ENCODE results near the gene BID. TPM values are rescaled to one million over a fixed set of nuclear protein-coding genes. Genes with fewer than 3 reads are reported as not detected.

Gene BID
- total and polyA plus RNA-seq, 2 donors from 2014 or later, result 10.6 to 12.5 TPM

DNA sequence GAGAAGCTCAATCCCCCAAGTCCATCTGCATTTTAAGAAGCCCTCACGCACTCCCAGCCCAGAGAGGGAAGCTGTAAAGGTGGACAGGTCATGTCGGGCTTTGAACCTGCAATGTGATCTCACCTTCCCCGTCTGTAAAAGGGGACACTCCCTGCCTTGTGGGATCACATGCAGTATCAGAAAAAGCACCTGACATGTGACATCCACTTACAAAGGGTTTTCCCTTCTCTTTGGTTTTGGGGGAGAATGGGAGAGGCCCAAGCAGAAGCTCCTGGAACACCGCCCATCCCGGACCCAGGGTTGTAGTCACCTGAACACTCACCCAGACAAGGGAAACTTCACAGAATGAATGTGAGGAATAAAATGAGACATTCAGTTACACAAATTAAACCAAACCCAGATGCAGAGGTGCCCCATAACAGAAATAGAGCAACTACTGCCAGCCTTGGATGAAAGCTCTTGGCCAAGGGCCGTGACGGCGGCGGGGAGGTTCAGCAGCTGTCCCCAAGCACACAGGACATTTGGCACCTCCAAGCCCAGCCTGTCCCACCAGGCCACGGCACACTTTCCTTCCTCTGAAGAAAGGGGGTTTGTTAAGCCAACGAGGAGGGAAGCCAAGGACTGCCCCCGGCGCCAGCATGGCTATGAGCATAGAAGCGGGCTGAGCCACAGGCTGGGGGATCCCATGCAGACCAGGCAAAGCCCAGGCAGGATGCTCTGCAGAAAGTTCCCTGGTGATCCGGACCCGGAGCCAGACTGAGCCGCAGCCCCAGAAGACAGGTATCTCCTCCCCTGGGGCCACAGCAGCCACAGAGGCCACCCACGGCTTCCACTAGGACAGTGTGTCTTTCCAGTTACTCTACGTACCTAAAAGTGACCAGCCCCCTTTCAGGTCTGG, 3.8 kb downstream of the BID start:
- Histone ChIP-seq H3K9me3 (ENCODE audit: control insufficient read depth in 2 of 3, insufficient read depth in 1 of 3, low read length in 3 of 3) (no peaks in the 10 kb centered on the region), H3K27me3 (ENCODE audit: control insufficient read depth, insufficient read depth, low read length) (no peaks in the 10 kb centered on the region), H3K4me1 (ENCODE audit: control insufficient read depth in 2 of 3, insufficient read depth in 2 of 3, low read depth in 1 of 3, low read length in 3 of 3) (peaks cover 0 to 7% (median 0%) of the 10 kb centered on the region in 3 donors), H3K4me3 (ENCODE audit: low read length in 3 of 3) (no peak overlapping the region), H3K27ac (ENCODE audit: low read depth in 2 of 2, low read length in 2 of 2) (no peak overlapping the region), H3K36me3 (ENCODE audit: control insufficient read depth in 2 of 3, insufficient read depth in 3 of 3, low read length in 3 of 3) (no peaks in the 10 kb centered on the region), H3K9ac (ENCODE audit: low read length in 3 of 3) (no peak overlapping the region)
- TF ChIP-seq, protein P1, sequence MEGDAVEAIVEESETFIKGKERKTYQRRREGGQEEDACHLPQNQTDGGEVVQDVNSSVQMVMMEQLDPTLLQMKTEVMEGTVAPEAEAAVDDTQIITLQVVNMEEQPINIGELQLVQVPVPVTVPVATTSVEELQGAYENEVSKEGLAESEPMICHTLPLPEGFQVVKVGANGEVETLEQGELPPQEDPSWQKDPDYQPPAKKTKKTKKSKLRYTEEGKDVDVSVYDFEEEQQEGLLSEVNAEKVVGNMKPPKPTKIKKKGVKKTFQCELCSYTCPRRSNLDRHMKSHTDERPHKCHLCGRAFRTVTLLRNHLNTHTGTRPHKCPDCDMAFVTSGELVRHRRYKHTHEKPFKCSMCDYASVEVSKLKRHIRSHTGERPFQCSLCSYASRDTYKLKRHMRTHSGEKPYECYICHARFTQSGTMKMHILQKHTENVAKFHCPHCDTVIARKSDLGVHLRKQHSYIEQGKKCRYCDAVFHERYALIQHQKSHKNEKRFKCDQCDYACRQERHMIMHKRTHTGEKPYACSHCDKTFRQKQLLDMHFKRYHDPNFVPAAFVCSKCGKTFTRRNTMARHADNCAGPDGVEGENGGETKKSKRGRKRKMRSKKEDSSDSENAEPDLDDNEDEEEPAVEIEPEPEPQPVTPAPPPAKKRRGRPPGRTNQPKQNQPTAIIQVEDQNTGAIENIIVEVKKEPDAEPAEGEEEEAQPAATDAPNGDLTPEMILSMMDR (IDR thresholded peaks at IDR 0.05; ENCODE audit: borderline replicate concordance, extremely low read depth, insufficient read depth), result no peak
- FAIRE-seq (no peak), DNase-seq (no peak)
- intact Hi-C loops (cut with DNase I), result no loop called here

DNA sequence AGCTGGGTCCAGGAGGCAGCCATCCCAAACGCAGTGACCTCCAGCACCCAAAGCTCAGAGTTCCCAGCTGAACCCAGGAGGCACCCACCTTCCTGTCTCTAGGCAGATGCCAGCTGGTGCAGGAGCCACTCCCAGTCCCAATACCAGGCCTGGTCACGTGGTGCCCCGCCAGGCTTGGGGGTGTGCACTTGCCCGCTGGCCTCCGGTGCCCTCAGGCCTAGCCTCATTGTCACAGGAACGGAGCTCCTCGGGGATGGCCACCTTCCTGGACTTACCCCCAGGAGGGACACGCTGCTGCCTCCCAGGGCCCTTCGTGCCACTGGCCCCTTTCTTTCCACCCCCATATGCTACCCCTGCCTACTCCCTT, 4.6 kb downstream of the BID start:
- Histone ChIP-seq H3K27ac (ENCODE audit: low read depth in 2 of 2, low read length in 2 of 2) (no peak overlapping the region), H3K4me1 (ENCODE audit: control insufficient read depth in 2 of 3, insufficient read depth in 2 of 3, low read depth in 1 of 3, low read length in 3 of 3) (peaks cover 0 to 7% (median 0%) of the 10 kb centered on the region in 3 donors), H3K9me3 (ENCODE audit: control insufficient read depth in 2 of 3, insufficient read depth in 1 of 3, low read length in 3 of 3) (no peaks in the 10 kb centered on the region), H3K27me3 (ENCODE audit: control insufficient read depth, insufficient read depth, low read length) (no peaks in the 10 kb centered on the region), H3K36me3 (ENCODE audit: control insufficient read depth in 2 of 3, insufficient read depth in 3 of 3, low read length in 3 of 3) (no peaks in the 10 kb centered on the region), H3K4me3 (ENCODE audit: low read length in 3 of 3) (no peak overlapping the region), H3K9ac (ENCODE audit: low read length in 3 of 3) (no peak overlapping the region)
- intact Hi-C loops (cut with DNase I), result no loop called here
- TF ChIP-seq, protein P1 (IDR thresholded peaks at IDR 0.05; ENCODE audit: borderline replicate concordance, extremely low read depth, insufficient read depth), result no peak
- no peak for DNase-seq
- FAIRE-seq, result no peak

DNA sequence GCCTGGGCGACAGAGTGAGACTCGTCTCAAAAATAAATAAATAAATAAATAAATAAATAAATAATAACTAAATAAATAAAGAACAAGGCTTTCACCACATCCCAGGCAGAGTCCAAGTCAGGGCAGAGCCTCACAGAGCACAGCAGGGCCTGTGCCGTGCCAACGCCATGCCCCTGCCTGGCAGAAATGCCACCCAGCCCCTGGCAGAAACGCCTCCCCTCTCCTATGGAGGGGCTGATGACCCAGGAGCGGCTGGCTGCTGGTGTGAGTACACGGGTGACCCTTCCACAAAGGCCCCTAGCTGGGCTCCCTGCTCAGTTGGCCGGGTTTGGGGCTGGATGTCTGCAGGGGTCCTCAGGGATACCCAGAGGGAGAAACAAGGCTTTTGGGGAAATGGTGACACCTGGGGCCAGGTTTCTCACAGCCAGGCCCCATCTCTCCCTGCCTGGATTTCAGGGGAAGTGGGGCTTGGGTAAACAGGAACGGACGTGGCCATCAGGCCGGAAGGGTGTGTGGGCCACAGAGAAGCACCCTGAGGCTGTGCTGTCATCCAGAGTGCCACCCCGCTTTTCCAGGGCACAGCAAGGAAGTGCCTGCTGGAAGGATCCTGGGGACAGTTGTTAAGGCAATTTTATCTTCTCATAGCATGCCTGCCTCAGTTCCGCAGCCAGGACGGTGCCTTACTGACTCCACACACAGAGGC, 5.1 kb downstream of the BID start:
- FAIRE-seq (no peak), DNase-seq (no peak)
- Histone ChIP-seq H3K4me1 (ENCODE audit: control insufficient read depth in 2 of 3, insufficient read depth in 2 of 3, low read depth in 1 of 3, low read length in 3 of 3) (peaks cover 0 to 7% (median 0%) of the 10 kb centered on the region in 3 donors), H3K9ac (ENCODE audit: low read length in 3 of 3) (no peak overlapping the region), H3K36me3 (ENCODE audit: control insufficient read depth in 2 of 3, insufficient read depth in 3 of 3, low read length in 3 of 3) (no peaks in the 10 kb centered on the region), H3K27me3 (ENCODE audit: control insufficient read depth, insufficient read depth, low read length) (no peaks in the 10 kb centered on the region), H3K4me3 (ENCODE audit: low read length in 3 of 3) (no peak overlapping the region), H3K9me3 (ENCODE audit: control insufficient read depth in 2 of 3, insufficient read depth in 1 of 3, low read length in 3 of 3) (no peaks in the 10 kb centered on the region), H3K27ac (ENCODE audit: low read depth in 2 of 2, low read length in 2 of 2) (no peak overlapping the region)
- TF ChIP-seq, protein P1 (IDR thresholded peaks at IDR 0.05; ENCODE audit: borderline replicate concordance, extremely low read depth, insufficient read depth), result no peak
- intact Hi-C loops (cut with DNase I), result no loop called here
